Measurements from ENCODE around the gene FOXN3.
"Not testable (repeated sequence)": the region's sequence is repeated elsewhere in the genome, so short reads cannot be mapped to it uniquely, and the experiment has no call there.

FOXN3 gene

DNA sequence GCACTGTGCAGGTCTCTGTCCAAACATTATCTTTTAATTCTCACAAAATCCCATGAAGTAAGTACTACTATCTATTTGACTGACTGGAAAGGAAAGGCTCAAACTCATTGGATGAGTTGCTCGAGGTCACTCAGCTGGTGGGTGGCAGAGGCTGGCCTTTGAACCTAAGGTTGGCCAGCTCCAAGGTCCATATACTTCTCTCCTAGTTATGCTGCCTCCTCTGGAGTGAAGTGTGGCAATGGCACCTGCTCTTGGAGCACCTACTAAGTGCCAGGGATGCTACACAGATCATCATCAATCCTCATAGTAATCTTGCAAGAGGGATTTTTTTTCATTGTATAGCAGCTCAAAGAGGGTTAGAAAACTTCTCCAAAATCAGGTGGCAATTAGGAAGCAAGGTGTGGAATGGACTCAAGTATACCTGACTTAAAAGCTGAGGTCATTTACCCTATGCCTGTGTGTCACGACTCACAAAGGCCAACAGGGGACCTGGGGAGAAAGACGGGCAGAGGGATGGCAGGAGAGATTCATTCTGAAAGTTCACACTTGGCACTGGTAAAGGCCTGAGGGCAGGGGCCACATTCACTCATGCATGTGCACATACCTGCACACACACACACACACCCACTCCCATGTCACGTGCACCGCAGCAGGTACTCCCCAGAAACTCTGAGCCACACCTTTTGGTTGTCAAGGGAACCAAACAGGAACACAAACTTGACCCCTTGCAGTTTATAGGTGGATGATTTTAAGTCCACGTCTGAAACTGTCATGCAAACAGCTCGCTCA, 146.4 kb downstream of the FOXN3 start:
- DNase-seq: no peak

DNA sequence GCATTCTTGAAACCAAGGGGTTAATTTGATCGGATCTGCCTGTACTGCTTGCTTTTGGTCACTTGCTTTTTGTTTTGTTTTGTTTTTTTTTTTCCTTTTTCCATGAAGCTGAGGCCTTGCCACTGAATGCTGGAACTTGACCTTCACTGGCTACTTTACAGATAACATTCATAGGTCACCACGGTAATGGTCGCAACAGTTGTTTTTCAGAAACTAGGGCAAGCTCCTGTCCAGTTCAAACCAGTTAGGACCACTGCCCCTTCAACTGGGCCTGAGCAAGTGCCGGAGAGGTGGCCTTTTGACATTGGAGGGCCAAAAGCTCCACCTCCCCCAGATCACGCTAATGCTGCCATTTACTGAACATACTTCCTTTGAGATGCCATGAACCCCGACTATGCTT, 147.6 kb downstream of the FOXN3 start:
- no peak for DNase-seq

DNA sequence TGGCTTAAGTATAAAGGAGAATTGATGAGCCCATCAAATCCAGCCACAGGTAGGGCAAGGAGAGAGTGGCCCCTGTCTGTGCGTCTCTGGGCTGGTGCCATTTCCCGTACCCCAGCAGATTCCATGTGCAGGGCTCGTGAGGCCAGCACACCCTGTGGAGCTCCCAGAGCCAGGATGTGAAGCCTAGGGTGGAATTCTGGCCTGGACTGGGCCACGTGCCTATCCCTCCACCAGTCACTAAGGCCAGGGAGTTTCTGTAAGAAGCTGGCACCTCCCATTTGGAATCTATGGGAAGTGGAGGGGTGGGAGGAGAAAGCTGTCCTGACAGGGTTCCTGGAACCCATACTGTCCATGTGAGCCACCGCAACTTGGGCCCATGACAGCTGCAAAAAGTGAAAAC, 148.5 kb downstream of the FOXN3 start:
- DNase-seq: no peak

DNA sequence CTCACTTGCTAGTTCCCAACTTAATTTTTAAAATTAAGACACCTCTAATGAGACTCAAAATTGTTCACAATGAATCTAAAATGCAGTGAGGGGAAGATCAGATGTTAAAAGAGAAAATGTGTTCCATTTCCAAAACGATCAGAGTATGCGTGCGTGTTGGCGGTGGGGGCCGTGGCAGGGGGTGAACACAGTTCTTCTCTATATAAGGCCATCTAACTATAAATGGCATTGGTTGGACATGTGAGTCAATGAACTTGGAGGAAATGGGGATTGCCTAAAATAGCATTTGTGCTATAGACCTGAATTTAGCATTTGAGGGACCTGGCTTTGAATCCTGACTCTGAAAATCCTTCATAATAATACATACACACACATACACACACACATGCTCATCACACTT, 149.4 kb downstream of the FOXN3 start:
- DNase-seq: no peak

GRCh38 chr14:89267163-89267562, 149.9 kb downstream of the FOXN3 start:
- no peak for DNase-seq

- DNase-seq: no peak
Observed at GRCh38 chr14:89266754-89267153, 150.3 kb downstream of the FOXN3 start.

DNA sequence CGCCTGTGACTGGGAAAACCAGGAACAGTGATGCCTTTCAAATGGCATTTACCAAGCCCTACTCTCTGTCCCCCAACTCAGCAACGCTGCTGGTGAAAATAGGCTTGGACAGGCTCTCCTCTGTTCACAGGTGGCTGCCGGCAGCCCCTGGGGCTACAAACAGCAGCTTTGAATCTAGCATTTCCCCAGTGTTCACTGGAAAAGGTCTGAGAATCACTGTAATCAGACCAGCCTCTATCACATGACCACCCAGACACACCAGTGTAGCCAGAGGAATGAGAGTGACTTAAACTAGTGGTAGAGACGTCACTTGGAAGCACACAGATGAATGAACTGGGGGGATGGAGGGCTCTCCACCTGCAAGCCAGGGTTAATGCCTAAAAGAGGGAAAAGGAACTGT, 151.8 kb downstream of the FOXN3 start:
- no peak for DNase-seq

DNA sequence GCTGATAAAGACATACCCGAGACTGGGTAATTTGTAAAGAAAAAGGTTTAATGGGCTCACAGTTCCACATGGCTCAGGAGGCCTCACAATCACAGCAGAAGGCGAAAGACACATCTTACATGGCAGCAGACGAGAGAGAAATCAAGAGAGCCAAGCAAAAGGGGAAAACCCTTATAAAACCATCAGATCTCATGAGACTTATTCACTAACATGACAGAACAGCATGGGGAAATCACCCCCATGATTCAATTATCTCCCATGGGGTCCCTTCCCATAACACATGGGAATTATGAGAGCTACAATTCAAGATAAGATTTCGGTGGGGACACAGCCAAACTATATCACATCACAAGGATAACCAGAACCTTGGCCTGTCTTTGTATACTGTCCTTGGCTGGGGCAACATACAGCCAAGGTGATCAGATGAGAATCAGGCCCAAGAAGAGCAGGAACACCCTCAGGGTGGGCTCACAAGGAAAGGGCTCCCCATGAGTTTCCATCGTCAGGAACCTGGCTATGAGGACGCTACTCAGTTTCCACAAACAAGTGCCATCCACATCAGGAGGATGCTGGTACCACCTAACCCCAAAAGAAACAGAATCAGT, 152.7 kb downstream of the FOXN3 start:
- no peak for DNase-seq

DNA sequence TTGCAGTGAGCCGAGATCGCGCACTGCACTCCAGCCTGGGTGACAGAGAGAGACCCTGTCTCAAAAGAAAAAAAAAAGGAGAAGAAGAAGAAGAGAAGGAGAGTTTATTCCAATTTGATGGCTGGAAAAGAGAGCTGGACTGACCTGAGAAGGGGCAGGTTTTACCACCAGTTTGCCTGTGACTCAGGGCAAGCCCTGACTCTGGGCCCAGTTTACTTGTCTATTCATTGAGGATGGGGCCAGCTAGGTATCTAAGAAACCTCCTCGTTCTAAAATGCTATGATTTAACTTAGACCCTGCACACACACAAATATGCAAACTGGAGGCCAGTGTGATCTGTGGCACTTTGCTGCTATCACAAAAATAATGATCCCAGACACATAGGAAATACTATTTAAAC, 155.0 kb downstream of the FOXN3 start:
- no peak for DNase-seq

- no peak for DNase-seq
Observed at GRCh38 chr14:89260898-89261297, 156.1 kb downstream of the FOXN3 start.

GRCh38 chr14:89259951-89260609, 157.0 kb downstream of the FOXN3 start:
- DNase-seq: no peak

GRCh38 chr14:89258728-89259273, 158.2 kb downstream of the FOXN3 start:
- DNase-seq: no peak

DNA sequence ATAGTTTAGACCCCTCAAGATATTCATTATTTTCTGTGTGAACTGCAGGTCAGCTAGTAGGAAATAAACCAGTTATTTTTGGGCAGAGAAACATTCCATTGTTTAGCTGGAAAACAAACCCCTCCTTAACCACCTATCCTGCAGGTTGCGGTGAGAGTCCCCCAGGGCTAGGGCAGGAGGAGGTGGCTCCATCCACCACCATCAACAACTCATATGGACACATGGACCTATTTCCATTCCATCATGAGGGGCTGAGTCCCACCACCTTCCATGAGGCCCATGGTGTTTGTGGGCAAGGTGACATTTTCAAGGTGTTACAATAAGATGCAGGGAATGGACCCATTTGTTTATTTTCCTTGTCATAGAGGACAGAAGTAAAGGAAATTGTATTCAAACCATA, 160.1 kb downstream of the FOXN3 start:
- DNase-seq: no peak

DNA sequence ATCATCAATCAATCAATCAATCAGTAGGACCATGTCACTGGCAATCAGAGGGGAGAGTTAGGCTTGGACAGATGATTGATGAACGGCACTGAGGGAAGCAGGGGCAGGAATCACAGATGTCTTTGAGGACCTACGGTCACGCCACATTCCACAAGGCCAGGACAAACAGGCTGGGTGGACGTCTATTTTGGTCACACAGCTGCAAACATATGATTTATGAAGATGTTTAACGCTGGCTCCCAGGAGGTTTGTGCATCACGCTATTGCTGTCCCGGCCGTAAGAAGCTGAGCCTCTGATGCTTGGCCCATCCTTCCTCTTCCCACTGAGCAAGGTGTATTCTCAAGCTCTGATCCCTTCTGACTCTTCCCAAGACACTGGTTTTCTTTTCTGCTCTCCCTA, 160.8 kb downstream of the FOXN3 start:
- DNase-seq: no peak

- DNase-seq: no peak
Observed at GRCh38 chr14:89255852-89256251, 161.2 kb downstream of the FOXN3 start.

- DNase-seq: no peak
Observed at GRCh38 chr14:89255012-89255411, 162.0 kb downstream of the FOXN3 start.

DNA sequence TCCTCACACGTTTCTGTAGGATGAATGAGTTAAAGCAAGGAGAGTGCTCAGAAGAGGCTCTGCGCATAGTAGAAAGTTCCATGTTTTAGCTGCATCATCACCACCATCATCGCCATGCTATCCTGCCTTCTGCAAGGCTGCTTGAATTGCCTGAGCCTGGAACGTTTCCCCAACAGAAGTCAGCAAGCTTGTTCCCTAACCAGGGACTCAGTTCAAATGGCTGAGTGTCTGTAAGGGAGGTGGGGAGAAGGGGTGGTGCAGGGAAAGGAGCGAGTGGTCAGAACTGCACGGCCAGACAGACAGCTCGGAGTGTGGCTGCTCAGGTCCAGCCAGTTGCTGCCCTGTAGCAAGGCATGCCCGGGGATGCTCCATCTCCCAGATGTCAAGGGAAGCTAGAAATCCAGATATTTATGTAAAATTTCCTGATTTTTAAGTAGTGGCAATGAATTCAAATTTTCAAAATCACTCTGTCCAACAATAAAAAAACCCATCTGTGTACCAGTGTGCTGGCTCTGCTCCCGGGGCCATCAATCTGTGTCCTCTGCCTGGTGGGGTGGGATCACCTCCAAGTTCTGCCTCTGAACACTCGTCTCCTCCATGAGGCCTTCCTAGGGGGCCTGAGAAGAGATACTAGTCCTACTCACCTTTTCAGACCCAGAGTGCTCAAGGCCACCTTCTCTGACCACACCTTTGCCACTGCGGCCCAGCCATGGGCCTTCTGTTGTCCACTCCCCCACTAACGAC, 162.7 kb downstream of the FOXN3 start:
- DNase-seq: peak; percentile 55

- no peak for DNase-seq
Observed at GRCh38 chr14:89252887-89253532, 164.0 kb downstream of the FOXN3 start.

GRCh38 chr14:89251061-89251460, 166.0 kb downstream of the FOXN3 start:
- no peak for DNase-seq

DNA sequence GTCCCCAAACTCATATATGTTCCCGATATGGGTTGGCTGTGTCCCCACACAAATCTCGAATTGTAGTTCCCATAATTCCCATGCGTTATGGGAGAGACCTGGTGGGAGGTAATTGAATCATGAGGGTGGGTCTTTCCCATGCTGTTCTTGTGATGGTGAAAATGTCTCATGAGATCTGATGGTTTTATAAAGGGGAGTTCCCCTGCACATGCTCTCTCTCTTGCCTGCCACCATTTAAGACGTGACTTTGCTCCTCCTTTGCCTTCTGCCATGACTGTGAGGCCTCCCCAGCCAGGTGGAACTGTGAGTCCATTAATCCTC, 166.4 kb downstream of the FOXN3 start:
- not testable (repeated sequence) for DNase-seq

- no peak for DNase-seq
Observed at GRCh38 chr14:89249972-89250654, 166.9 kb downstream of the FOXN3 start.

GRCh38 chr14:89249065-89249695, 167.9 kb downstream of the FOXN3 start:
- DNase-seq: peak; percentile 89

Data from DMS79 (cell line).